ENCODE measurements around the gene CCDC141.
A peak's percentile ranks its signal among the peaks of the same experiment; 100 is the strongest.

The CCDC141 gene

DNA sequence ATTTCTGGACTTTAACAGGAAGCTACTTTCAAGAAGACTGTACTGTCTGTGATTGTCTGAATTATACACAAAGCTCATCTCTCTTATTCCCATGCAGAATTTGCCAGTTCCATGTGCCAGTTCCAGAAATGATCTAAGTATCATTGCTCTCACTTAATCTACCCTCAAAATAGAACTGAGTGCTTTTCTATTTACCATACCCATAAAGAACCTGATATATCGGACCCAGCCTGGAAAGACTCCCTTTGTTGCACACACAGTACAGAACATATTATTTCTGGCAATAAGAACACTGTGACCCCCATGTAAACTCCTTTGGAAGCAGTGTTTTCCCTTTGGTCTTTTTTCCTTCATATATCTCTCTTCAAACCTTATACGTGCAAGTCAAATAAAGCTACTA lies 140.4 kb downstream of the CCDC141 start:
- DNase-seq, result no peak

DNA sequence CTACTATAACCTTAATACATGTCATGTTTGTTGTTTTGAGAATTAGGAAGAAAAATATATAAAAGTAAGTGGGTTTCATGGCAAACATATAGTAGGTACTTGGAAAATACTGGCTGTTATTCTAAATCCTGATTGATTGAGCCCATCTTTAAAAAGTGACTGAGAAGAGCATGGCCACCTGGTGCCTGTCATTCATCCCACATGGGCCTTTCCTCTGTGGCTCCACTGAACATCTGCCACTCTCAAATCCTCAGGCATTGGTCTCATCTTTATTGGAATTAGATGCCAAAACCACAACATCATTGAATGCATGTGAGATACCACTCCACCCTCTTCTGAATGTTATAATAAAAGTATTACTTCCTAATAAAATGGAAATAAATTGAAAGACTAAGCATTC lies 141.1 kb downstream of the CCDC141 start:
- no peak for DNase-seq

DNA sequence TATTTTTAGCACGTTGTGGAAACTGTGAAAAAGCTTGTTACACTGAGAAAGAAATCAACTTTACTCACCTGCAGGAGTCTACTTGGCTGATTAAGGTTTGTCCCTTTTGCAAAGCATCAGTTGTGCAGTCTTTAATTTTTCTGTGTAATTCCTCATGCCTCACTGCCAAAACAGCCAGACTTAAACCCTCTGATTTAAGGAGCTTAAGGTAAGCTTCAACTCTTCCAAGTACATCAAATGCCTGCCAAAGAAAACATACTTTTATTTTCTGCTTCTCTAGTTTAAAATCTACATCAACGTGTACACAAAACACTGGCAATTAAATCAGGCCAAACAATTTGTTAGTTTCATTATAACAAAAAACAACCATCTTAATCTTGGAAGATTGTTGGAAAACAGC lies 144.7 kb downstream of the CCDC141 start:
- DNase-seq, result no peak

DNA sequence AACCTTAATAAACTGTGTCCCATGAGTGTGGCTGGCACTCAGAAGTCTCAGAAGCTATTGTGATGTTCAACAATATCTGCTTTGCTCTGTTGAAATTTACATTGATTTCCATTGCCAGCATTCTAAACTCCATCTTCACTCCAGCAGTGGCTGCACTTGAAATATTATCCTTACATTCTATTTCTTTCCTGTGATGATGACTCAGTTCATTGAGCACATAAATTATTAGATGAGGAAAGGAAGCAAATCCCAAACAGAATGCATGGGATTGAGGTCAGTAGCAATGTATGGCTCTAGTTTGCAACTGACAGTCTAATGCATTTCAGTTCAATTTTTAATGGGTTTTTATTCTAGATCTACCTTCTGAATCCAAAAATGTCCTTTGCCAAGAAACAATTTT lies 150.3 kb downstream of the CCDC141 start:
- DNase-seq, result no peak

DNA sequence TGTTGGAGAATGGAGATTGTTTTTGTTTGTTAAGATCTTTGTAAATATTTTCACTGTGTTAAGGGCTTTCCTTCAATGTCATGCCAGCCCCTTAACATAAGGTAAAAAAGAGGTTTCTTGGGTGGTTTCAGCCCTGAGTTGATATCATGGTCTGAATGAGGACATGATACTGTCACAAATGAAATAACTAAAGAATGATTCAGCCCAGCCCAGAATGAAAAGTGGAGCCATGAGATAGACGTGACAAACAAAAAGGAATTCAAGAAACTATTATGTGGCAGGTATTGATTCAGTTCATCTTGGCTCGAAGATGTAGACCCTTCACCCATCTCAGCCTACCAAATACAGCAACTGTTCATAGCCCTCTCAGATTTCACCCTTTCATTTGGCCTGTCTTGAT lies 154.1 kb downstream of the CCDC141 start:
- DNase-seq, result no peak

DNA sequence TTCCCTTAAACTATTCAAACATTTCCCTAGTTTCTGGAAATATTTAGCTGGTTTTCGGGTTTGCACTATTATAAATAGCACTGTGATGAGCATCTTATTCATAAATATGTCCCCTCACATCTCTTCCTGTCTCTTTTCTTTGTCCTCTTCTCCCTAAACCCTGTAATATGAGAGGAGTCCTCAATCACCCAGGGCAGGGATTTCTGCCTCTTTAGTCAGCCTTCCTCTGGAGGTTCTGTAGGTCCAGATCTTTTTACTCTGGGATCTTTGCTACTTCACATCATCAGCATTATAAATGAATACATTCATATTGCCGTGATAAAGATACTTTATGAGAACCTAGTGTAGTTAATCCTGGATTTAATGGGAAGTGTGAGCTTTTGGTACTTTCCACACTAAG lies 154.8 kb downstream of the CCDC141 start:
- no peak for DNase-seq

DNA sequence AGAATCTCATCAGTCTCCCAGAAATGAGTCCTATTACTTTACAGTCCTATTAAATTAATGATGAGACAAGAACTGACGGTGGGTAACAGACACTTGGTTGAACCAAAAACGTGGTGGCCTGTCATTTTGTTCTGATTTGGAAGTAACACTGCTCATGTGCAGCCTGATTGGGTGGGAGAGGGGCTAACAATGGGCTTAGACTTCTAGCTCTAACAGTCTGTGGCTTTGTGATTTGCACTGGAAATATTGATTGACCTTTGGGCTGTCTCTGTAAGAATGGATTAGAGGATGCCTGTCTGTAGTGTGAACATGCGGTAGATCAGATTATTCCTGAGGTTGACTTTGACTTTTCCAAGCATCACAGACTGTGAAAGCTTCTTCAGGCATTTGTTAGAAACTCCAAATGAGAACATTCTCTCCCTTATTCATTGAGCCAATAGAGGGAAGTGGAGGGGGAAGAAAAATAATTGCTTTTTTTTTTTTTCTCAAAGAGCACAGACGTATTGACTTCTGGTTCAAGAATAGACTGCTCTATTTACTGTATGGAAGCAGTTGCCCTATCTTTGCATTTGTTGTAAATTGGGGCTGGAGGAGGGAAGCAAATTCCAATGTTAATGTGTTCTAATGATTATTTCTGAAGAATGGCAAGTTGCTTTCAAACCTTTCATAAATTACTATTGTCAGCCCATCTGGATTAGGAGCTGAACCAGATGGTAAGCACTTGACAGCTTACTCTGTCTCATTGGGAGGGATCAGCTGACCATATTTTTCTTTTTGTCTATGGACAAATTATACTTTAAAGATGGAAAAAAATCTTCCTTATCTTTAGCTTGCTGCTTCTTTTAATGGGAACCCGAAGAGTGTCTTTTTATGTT lies 156.9 kb downstream of the CCDC141 start:
- DNase-seq, result no peak

DNA sequence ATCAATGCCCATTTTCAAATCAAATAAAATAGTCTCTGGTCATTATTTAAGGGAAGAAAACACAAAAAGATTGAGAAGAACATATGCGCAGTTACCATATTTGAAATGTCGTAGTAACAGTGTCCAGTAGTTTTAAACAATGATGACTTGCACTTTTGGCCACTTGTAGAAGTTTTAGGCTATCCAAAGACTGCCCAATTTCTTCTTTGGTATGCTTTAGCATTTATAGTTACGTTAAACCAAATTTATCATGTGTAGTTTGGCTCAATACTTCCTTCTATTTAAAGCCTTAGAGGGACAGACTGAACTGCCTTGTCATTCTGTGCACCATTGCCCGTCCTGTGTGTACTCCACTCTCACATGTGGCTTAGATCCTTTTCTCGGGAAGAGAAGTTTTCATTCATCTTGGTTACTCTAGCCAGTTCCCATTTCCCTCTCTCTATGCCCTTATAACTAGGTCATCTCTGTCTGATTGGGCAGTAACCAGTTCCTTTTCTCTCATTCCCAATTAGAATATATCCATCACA lies 157.9 kb downstream of the CCDC141 start:
- no peak for DNase-seq

DNA sequence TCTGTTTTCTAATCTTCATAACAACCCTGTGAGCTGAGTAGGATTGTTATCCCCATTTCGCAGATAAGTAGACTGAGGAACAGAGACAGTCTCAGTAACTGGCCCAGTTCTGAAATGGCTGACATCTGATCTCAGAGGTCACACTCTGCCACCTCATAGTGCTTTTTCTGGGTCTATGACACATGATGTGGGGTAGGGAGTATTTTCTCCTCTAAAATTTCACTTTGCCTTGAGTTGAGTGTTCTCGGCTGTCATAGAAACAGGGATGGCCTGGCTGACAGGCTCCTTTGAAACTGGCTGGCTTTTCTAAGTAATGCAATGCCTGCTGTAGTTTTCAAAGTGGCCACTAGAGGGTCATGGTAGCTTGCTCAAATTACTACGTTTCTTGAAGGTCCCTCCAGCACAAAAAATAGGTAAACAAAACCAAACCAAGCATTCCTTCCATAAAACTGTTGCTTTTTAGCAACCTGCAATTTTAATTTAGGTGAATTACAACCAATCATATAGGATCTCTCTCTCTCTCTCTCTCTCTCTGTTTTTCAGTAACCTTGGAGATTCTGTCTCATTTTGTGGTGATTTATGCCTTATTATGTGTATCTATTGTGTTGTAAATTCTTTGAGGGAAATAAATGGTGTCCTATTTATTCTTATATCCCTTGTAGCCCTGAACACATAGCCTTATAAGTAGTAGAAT lies 158.5 kb downstream of the CCDC141 start:
- peak; percentile 63 for DNase-seq

DNA sequence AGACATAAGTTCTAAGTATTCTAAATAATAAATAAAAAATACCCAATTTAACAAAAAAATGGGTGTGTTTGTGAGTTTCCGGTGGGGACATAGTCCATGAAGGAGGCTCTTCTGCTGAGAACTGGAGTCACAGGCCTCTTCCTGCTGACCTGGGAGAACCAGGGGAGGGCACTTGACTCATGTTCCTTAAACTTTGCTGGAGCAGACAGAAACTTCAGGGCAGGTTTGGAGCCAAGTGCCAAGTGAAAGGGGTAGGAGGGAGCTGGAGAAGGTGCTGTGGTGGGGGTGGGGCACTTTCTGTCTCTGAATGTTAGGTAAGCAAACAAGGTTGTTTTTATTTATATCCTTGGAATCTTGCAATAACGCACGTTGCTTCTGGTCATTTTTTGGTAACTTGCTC lies 163.9 kb downstream of the CCDC141 start:
- no peak for DNase-seq

DNA sequence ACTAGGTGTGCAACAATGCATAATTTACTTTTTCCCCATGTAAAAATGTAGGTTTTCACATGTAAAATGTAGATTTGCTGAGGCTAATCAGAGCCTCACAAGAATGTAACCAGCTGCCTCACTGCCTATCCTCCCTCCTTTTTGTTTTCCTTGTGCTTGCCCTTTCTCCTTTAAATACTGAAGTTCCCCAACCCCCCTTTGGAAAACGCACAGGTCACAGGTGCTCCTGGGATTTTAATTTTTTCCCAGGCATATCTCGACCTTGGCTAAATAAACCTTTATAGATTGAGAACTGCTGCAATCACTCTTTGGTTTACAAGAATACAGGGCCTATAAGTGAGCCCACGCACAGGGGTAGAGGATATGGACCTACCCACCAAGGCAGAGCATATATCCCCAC lies 165.5 kb downstream of the CCDC141 start:
- DNase-seq, result no peak

DNA sequence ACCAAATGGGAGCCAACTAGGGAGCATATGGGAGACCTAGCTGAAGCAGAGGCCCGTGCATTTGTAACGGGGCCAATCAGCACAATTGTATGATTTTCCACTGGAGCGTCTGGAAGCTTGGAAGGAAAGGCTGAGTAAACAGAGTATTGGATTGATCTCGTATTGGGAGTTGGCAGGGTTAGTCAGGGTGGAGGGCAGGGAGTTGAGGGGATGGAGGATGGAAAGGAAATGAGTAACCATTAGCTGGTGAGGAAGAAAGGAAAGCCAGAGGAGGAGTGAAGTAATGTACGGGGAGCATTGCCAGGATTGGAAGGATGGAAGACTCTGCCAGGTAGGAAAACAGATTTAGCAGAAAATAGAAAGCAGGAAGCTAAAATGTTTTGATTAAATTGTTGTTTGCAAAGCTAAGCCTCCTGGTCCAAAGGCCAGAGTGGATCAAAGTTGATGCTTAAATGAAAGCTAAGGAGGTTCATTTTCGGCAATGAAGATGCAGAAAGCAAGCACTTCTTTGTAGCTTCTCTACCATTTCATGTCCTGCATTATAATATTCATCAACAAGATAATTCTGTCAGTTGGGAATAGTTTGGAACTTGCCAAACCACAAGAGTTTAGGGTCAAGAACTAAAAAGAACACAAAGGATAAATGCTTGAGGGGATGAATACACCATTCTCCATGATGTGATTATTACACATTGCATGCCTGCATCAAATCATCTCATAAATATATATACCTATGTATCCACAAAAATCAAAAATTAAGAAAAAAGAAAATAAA lies 167.1 kb downstream of the CCDC141 start:
- peak; percentile 49 for DNase-seq

DNA sequence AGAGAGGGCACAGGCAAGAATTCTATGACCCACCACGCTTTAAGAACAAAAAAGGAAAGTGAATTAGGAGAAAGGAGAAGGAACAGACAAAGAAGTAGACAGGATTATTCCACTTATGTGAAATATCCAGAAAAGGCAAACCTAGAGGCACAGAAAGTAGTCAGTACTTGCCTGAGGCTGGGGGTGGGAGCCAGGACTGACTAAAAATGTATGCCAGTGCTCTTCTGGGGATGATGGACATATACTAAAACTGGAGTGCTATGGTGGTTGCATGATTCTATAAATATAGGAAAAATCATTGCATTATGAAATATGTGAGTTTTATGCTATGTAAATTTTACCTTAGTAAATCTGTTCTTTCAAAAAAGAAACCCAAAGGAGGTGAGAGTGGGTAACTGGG lies 168.9 kb downstream of the CCDC141 start:
- DNase-seq, result no peak

DNA sequence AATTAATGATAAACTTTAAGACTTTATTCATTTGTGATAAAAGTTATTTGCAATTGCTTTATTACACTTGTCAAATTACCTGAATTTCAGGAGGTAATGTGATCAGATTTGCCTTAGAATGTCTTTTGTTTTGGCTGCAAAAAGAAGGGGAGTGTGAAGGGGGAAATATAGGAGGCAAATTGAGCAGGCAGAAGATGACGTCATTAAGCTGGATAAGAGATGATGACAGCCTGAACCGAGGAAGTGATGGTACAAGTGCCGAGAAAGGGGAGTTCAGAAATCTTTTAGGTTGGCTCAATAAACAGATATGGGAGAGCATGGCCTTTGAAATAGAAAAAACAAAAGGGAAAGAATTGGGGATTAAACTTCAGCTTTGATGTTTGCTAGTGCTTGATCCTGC lies 169.7 kb downstream of the CCDC141 start:
- DNase-seq, result no peak

DNA sequence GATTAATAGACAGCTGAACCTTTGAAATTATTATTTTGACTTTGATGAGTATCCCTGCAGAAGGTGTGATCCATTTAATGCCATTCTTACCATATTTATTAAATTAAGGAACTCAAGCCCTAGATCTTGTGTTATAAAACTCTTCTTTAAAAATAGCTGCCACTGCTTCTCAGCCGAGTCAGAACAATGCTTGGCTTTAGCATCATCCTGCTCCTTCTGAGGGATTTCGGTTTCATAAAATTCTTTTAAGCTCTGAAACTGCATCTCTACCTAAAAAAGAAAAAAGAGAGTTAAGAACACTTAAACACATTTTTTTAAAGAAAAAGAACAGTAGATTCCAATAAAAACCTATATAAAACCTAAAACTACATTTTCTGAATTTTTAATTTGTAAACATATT lies 172.1 kb downstream of the CCDC141 start:
- DNase-seq, result no peak

DNA sequence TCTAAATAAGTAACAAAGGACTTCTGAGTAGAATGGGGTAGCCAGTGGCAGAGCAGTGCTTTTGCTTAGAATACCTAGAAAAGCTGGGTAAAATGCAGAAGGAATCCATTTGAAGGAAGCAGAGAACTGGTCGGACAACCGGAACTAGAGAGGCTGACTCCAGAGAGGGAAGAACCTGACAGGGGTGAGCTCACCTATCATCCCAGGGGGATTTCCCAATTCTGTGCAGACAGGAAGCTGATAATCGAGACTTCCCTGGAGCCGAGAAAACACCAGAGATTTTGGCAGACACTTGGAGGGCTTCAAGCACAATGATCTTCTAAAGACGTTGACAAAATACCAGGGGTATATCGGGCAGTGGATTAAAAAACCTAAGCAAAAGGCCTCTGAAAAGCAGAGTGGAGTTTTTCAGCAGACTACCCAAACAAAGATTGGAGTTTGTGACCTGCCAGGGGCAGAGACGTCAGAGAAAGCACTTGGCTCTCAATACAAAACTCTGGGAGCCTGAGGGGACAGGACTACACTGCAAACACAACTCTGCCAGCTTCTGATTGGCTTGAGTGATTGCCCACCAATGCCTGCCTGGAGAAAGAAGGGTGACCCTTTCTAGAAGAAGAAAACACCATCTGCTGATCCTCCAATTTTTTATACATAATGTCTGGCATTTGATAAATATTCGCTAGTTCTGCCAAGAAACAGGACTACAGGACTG lies 175.3 kb downstream of the CCDC141 start:
- no peak for DNase-seq

DNA sequence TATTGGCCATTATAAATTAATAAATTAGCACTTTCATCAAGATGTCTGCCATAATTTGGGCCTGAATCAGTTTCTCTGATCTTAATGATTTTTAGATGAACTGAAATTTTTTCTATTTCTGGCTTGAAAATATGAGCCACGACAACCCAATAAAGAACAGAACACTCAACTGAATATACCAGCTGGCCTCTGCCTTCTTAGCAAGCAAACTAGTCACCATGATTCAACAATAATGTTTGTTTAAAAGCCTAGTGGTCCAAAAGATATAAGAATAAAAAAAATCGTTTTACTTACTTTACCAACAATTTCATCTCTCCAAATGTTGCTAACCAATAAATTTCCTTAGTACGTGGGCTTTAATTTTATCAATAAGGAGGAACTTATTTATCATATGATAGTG lies 176.0 kb downstream of the CCDC141 start:
- no peak for DNase-seq

DNA sequence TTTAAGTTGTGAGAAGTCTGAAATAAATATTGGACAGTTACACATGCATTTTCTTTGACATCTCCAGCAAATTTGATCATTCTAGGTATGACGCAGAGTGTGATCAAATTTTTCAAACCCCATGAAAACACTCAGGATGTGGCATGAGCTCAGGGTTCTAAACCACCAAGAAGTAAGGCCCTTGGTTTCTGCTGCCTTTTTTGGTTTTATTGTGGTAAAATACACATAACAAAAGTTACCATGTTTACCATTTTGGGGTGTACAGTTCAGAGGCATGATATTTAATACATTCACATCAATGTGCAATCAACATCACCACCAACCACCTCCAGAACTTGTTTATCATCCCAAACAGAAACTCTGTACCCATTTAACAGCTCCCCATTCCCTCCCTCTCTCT lies 178.4 kb downstream of the CCDC141 start:
- no peak for DNase-seq

DNA sequence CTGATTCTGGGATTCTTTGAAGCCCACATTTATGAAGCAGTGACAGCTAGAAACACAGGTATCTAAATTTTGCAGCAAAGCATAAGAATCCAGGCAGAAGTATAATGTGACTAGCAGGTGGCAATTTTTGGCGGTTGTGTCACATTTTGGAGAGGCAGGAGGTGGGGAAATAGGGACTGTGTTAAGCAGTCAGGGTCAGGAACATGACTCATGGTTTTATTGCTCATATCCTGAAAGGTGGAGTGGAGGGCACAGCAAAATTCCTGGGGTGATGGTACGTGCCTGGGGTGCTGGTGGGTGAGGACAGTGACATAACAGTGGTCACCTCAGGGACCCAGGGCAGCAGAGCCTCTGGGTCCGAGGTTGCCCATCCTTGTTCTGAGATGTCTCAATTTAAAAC lies 179.2 kb downstream of the CCDC141 start:
- DNase-seq, result peak; percentile 60

DNA sequence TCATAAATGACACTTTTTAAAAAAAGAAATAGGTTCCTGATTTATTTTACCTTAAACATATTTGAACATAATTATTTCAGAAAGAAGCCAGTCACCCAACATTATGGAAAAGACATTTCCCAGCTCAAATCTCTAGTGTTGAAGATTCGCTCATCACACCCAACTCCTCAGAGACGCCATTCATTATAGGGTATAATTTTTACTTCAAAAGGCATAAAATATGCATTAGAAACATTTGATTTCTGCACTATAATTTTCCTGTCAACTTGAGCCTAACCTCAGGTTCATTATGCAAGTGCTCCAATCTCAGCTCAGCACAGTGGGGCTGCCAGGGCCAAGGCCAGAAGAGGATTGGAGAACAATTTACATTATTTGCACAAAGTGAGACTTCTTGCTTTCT lies 183.9 kb downstream of the CCDC141 start:
- DNase-seq, result no peak

DNA sequence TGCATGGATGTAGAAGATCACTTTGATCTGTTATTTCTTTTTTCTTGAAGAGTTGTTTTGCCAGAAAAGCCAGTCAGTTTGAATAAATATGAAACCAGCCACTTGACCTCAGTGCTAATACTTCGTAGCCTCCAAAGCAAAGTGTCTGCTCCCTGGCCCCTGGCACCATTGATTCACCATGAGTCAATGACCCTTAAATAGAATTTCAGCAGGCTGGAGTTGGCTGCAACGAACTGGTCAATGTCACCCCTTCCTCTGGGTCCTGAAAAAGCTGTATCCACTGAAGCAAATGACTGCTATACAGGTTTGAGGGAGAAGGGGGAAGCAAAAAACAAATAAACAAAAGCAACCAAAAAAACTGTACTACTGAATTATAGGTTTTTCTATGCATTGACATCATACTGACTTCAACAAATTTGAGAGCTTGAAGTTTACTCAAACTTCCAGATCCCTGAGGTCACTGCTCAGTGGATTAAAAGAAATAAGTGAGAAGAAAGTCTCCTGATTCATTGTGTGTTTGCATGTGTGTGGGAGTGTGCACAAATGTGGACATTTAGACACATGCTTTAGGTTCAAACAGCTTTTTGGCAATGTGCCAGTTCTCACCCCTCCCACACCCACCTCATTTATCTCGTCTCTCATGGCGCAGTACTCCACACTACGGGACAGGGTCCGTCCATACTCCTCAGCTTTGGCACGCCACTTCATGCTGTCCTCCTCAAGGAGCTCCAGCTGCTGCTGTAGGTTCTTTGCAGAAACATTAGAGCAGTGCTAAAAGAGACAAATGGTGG lies 184.6 kb downstream of the CCDC141 start:
- peak; percentile 42 for DNase-seq
